RPMI8226 (cell line): ENCODE measurements around the gene TRIP4.
"Not testable (repeated sequence)": the region's sequence is repeated elsewhere in the genome, so short reads cannot be mapped to it uniquely, and the experiment has no call there.

ENCODE experiments used
- DNase-seq: peaks from one replicate; pipeline ENCODE4 v3.0.0-alpha.2; 2015

TRIP4 gene

DNA sequence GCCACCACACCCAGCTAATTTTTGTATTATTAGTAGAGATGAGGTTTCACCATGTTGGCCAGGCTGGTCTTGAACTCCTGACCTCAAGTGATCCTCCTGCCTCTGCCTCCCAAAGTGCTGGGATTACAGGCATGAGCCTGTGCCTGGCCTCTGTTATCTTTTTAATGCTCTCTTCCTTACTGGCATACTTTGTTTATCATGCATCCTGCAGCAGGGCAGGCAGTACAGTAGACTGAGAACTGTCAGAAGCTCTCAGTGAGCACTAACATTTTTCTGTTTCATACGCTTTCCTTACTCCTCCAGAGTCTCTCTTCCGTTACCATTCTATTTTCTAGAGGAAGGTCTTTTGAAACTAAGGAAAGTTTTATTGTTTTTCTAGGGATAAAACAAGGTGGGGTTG, 108.3 kb downstream of the TRIP4 start:
- not testable (repeated sequence) for DNase-seq

DNA sequence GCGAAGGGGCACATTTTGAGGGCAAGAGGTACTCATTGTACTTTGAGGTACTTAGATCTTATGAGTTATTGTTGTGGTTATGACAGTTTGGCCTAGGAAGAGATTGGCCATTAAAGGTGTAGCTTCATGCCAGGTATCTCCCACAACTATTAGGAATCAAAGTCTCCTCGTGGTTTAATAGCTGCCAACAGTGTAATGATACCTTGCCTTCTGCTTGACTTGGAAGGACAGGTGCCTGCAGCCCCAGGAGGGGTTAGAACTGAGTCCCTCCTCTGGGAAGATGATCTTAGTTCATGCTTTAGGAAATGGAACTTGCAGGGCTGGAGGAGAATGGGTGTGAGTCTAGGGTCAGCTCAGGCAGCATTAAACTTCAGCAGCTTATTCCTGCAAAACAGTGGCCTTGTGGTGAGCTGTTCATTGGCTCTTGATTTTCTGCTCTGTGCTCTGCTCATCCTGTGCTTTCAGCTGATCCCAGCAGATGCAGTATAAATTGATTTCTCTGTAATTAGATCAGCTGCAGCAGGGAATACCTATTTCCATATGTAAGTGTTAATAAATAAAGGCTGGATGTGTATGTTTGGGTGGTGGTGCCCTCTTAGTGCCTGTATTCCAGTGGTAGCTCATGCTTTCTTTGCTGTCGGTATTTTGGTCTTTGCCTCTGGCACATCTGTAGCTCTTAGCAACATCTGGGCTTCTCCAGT, 113.2 kb downstream of the TRIP4 start:
- no peak for DNase-seq

DNA sequence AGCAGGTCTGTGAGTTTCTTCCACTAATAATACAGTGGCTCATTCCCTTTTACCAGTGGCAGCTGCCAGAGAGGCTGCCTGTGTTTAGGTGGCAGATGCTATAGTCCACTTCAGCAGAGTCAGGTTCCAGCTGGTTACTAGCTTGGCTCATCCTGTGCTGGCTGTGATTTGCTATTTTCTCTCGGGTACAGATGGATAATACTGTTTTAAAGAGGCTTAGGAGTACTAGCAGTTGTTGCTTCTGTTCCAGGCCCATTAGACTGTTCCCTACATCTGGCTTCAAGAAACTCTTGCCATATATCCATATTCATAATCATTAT, 113.7 kb downstream of the TRIP4 start:
- no peak for DNase-seq

DNA sequence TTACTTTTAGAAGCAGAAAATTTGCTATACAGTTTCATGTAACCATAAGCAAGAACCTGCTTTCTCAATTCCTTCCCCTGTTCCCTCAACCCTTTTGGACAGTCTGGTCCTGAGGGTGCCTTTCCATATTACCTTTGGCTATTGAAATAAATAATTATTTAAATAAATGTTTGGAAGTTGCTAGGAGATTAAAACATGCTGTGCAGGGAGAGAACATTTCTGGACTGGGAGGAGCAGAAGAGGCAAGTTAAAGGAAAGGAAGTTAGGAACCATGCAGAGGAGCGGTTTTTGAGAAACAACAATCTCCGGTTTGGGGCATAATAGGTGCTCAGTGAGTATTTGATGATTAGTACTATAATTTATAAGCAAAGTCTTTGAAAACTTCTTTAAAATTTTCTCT, 114.5 kb downstream of the TRIP4 start:
- DNase-seq: no peak

DNA sequence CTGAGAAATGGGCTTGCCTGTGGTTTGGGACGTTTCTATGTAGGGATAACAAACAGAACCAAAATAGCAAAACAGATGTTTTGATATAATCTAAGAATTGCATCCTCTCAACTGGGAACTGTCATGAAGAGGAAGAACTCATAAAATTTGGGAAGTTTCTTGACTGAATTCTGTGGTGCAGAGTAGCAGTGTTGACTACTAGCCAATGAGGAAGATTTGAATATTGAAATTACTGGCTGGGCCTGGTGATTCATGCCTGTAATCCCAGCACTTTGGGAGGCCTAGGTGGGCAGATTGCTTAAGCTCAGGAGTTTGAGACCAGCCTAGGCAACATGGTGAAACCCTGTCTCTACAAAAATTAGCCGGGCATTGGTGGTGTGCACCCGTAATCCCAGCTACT, 114.9 kb downstream of the TRIP4 start:
- DNase-seq: no peak

DNA sequence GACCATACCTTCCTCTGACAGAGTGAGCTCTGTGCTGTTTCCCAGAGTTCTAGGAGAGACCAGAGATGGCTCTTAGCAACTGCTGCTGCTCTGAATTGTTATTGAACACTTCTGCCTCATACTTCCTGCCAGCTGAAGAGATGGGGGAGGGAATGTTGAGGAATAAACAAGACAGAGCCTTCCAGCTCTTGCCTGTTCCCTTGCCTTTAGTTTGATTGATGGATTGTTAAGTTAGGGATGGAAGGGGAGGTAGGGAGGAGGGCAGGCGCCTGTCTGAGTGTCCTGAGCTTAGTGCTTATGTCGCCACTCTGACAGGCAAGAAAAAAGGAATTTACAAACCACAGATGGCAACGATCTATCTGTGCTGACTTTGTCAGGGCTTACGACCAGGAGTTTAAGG, 115.6 kb downstream of the TRIP4 start:
- DNase-seq: no peak

DNA sequence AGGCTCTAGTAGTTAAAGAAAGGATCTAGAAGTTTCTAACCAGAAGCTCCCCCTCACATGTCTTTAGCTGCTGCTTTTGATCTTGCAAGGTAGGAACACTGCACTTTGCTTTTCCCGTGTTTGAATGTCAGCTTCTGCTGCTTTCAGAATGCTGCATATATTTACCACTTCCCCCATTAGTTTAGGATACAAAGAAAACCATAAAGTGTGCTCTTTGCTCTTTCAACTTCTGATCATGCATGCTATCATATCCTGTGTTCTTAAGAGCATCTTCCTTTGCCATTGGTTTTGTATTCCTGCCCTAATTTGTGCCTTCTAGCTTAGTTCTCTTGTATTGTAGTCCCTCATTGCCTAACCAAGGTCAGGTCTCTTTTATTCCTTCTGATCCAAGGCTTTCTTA, 116.0 kb downstream of the TRIP4 start:
- DNase-seq: no peak
